Osteocyte (in vitro differentiated cells): ENCODE results near the gene PTPN5. TPM values are rescaled to one million over a fixed set of nuclear protein-coding genes. Genes with fewer than 3 reads are reported as not detected.

Source experiments
- DNase-seq: peaks from one replicate; pipeline ENCODE4 v3.0.0; 2021; ENCODE audit warnings: mixed read lengths; ENCODE audit not compliant: unreplicated experiment; ENCODE audit errors: extremely low spot score
- H3K27ac Mint-ChIP-seq: one replicate; pipeline ENCODE4 v1.8.0; 2021; ENCODE audit warnings: mild to moderate bottlenecking, mixed read lengths; ENCODE audit not compliant: unreplicated experiment
- H3K27me3 Mint-ChIP-seq: one replicate; pipeline ENCODE4 v1.8.0; 2021; ENCODE audit warnings: mixed read lengths; ENCODE audit not compliant: unreplicated experiment
- H3K36me3 Mint-ChIP-seq: one replicate; pipeline ENCODE4 v1.8.0; 2021; ENCODE audit warnings: mixed read lengths; ENCODE audit not compliant: unreplicated experiment
- H3K4me1 Mint-ChIP-seq: one replicate; pipeline ENCODE4 v1.8.0; 2021; ENCODE audit warnings: mixed read lengths; ENCODE audit not compliant: unreplicated experiment
- H3K4me3 Mint-ChIP-seq: one replicate; pipeline ENCODE4 v1.8.0; 2021; ENCODE audit warnings: mild to moderate bottlenecking, moderate library complexity, mixed read lengths; ENCODE audit not compliant: unreplicated experiment
- H3K9me3 Mint-ChIP-seq: one replicate; pipeline ENCODE4 v1.8.0; 2021; ENCODE audit warnings: mixed read lengths; ENCODE audit not compliant: unreplicated experiment
- total RNA-seq: library from RNA; stranded (reverse); gene quantifications from 2 replicates; pipeline ENCODE4 v1.2.1, GENCODE V29; 2021
- TF ChIP-seq, protein P1 (sequence below): fragments of 200-600 bp; sonication (generic); IDR thresholded peaks from 2 replicates; pipeline ENCODE4 v1.5.0; 2021; ENCODE audit warnings: antibody characterized with exemption, mild to moderate bottlenecking, moderate library complexity

PTPN5 gene
- total RNA-seq, 1 donor from 2014 or later, result not detected

DNA sequence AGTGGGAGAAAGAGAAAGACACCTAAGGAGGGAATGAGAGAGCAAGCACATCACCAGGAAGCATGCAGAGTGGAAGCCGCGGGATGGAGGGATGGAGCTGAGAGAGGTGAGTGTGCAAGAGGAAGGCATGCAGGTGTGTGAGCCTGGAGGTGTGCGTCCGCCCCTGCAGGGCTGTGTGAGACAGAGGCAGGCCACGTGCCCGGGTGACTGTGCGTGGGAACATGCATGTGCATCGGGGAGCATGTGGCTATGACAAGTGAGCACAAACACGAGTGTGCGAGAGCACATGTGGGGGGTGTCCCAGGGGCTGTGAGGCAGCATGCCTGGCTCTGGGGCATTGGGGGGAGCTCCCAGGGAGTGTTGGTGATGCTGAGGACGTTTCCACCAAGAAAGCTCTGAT lies 29.9 kb downstream of the PTPN5 start:
- no peak for DNase-seq
- Mint-ChIP-seq H3K4me1 (peaks cover 4% of the 10 kb centered on the region), H3K36me3 (no peaks in the 10 kb centered on the region), H3K27ac (no peak overlapping the region), H3K4me3 (no peak overlapping the region), H3K9me3 (no peaks in the 10 kb centered on the region), H3K27me3 (peaks cover 7% of the 10 kb centered on the region)
- TF ChIP-seq, protein P1, sequence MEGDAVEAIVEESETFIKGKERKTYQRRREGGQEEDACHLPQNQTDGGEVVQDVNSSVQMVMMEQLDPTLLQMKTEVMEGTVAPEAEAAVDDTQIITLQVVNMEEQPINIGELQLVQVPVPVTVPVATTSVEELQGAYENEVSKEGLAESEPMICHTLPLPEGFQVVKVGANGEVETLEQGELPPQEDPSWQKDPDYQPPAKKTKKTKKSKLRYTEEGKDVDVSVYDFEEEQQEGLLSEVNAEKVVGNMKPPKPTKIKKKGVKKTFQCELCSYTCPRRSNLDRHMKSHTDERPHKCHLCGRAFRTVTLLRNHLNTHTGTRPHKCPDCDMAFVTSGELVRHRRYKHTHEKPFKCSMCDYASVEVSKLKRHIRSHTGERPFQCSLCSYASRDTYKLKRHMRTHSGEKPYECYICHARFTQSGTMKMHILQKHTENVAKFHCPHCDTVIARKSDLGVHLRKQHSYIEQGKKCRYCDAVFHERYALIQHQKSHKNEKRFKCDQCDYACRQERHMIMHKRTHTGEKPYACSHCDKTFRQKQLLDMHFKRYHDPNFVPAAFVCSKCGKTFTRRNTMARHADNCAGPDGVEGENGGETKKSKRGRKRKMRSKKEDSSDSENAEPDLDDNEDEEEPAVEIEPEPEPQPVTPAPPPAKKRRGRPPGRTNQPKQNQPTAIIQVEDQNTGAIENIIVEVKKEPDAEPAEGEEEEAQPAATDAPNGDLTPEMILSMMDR, result no peak

DNA sequence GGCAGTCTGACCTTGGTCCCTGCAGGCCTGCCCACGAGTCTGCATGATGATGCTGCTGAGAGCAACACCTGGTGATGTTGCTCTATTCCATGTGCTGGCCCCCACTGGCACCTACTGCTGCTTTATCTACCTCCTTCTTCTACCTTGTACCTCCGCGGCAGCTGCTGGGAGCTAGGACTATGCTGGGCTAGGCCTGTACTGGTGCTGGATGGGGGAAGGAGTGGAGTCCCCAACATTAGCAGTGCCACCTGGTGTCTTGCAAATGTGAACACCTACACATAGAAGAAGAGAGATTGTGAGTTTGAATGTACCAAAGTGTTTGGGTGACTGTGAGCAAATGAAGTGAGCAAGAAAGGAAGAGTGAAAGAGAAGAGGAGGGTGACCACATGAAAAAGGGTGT lies 30.5 kb downstream of the PTPN5 start:
- TF ChIP-seq, protein P1, result no peak
- H3K4me1 Mint-ChIP-seq, result peaks cover 4% of the 10 kb centered on the region
- DNase-seq, result no peak
- no peaks in the 10 kb centered on the region for H3K9me3 Mint-ChIP-seq
- no peaks in the 10 kb centered on the region for H3K36me3 Mint-ChIP-seq
- no peak overlapping the region for H3K4me3 Mint-ChIP-seq
- H3K27ac Mint-ChIP-seq, result no peak overlapping the region
- peaks cover 7% of the 10 kb centered on the region for H3K27me3 Mint-ChIP-seq

- Mint-ChIP-seq H3K9me3 (no peaks in the 10 kb centered on the region), H3K36me3 (no peaks in the 10 kb centered on the region), H3K4me3 (no peak overlapping the region), H3K27me3 (peaks cover 7% of the 10 kb centered on the region), H3K27ac (no peak overlapping the region), H3K4me1 (no peaks in the 10 kb centered on the region)
- TF ChIP-seq, protein P1, result no peak
- DNase-seq, result no peak
Measured at GRCh38 chr11:18757811-18758210, 33.8 kb downstream of the PTPN5 start.

GRCh38 chr11:18756889-18757288 lies 34.7 kb downstream of the PTPN5 start:
- Mint-ChIP-seq H3K4me3 (no peak overlapping the region), H3K27ac (no peak overlapping the region), H3K36me3 (no peaks in the 10 kb centered on the region), H3K4me1 (no peaks in the 10 kb centered on the region), H3K27me3 (peaks cover 9% of the 10 kb centered on the region), H3K9me3 (no peaks in the 10 kb centered on the region)
- TF ChIP-seq, protein P1, result no peak
- DNase-seq, result no peak

- DNase-seq, result no peak
- TF ChIP-seq, protein P1, result no peak
- Mint-ChIP-seq H3K4me1 (peaks cover 5% of the 10 kb centered on the region), H3K9me3 (no peaks in the 10 kb centered on the region), H3K4me3 (no peak overlapping the region), H3K27me3 (peaks cover 9% of the 10 kb centered on the region), H3K36me3 (no peaks in the 10 kb centered on the region), H3K27ac (no peak overlapping the region)
Measured at GRCh38 chr11:18754308-18754707, 37.3 kb downstream of the PTPN5 start.
